OCI-M1 (cell line): ENCODE measurements around the gene CTDNEP1.

Source experiments
- DNase-seq: peaks from one replicate; lab custom pipeline; 2025; lab: John Stamatoyannopoulos, UW

Gene CTDNEP1

DNA sequence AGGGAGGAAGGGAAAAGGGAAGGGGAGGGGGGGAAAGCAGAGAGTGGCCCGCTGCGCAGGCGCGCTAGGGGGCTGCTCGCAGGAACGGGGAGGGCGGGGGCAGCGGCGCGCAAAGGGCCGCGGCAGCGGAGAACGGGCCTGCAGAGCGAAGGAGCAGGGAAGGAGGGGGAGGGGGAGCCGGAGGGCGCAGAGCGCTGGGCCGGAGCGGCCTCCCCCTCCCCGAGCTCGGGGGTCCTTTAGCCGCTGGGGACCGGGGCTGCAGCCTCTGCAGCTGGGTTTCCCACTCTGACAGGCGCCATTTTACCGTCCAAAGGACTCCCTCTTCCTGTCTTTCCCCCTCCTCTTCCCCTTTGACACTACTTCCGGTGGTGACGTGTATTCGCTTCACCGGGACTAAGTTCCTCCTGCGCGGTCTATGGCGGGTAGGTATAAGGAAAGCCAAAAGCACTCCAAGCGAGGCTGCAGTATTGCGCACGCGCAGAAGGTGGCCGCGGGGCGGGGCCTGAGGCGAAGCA lies at the start of gene CTDNEP1:
Gene CTDNEP1, minus strand, starts transcription at position 74 of the 515 bp plus-strand sequence. CDS start 438 bp downstream, outside the sequence.
- DNase-seq = peak; percentile 100

DNA sequence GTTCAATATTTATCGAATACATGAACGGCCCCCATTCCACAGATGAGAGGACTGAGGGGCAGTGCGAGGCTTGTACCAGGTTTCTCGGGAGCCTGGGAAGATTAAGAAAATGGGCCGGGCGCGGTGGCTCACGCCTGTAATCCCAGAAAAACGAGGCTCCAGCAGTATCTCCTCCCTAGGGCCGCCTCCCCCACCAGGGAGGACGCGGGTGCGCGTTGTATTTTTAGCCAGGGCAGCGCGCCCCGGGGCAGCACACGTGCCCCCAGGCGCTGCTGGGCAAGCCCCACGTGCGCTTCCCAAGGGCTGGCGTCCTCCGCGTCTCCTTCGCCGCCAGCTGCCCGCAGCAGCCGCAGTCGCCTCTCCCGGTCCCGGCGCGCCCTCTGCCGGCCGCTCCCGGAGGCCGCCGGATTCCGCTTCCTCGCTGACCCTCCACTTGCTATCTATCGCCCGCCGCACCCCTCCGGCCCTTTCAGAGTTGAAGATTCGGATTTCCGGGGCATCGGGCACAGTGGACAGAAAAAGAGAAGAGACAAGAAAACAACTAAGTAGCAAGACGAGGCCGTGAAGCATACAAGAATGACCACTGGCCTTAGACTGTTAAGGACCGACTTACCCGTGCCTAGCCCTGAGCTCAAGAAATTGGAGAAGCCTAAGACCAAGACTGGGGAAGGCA lies 44.8 kb upstream of the CTDNEP1 start:
- peak; percentile 95 for DNase-seq

DNA sequence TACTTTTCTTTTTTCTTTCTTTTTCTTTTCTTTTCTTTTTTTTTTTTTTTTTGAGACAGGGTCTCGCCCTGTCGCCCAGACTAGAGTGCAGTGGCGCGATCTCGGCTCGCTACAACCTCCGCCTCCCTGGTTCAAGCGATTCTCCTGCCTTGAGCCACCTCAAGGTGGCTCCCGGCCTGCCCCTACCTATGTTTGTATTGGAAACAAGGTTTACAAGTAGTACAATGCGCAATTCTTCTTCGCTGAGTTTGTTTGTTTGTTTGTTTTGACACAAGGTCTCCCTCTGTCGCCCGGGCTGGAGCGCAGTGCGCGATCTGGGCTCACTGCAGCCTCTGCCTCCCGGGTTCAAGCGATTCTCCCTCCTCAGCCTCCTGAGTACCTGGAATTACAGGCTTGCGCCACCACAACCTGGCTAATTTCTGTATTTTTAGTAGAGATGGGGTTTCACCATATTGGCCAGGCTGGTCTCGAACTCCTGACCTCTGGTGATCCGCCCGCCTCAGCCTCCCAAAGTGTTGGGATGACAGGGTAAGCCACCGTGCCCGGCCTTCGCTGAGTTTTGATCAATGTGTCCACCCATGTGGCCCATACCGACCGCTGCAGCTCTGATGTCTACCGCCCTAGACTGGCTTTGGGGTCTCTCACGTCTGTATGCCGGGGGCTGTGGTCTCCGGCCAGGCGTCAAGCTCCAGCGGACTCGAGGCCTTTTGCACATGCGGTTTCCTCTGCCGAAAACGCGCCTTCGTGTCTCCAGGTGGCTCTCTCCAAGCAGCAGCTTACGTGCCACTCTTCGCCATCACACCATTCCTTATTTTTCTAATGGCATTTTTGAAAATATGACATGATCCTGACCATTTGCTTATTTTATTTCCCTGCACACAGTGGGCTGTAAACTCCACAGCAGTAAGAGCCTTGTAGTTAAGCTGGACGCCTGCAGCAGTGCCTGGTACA lies 44.0 kb upstream of the CTDNEP1 start:
- DNase-seq = no peak

DNA sequence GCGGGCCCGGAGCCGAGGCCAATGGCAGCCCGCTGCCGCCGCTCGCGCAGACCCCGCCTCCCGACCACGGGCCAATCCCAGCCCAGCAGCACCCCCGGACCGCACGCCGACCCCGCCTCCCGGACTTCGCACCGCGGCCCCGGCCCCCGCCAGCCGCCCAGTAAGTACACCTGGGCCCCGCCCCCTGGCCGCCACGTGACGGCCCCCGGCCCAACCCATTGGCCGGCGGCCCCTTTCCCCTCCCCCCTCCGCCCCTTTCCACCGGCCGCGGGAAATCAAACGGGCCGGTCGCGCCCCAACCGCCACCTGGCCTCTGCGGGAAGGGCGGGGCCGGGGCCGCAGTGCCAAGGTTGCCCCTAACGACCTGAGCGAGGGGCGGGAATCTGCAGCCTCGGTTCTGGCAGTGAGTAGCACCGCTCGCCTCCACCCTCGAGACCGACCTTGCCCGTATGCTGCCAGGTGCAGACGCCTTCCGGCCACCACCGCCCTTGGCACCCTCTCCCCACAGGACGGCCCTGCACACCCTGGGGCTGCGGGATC lies 43.1 kb upstream of the CTDNEP1 start, which contains the start of gene YBX2:
Gene YBX2, minus strand, starts transcription at position 26 of the 540 bp plus-strand sequence. CDS start 139 bp downstream, outside the sequence.
- DNase-seq = no peak

DNA sequence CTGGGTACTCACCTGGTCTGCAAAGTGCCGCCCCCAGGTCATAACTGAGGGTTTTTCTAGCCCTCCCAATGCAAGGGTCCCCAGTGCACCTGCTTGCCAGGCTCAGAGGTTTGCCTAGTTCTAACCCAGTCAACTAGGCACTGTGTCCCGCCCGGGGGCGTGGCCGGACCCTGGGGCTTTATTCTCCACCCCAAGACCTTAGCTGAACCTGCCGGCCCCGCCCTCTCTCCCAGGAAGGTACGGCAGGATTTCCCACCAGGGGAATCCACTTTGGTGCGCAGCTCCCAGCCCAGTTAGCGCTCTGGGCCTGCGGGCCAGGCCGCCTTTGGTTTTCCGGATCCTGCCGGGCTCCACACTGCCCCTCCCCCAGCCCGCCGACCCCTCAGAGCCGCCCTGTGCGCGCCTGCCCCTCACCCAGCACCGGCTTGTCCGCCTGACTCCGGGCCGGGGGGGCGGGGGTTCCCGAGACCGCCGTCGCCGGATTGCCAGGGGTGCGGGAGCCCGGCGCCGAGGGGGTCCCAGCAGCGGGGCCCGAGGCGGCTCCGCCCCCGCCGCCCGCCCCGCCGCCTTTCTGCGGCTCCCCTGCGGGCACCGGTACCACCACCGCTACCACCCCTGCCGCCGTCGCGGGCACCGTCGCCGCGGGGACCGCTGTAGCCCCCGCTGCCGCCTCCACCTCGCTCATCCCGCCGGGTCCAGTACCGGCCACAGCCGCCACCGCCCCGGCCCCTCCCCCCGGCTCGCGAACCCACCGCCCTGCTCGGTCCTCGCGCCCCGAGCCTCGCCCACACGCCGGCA lies 42.5 kb upstream of the CTDNEP1 start:
- peak; percentile 34 for DNase-seq

DNA sequence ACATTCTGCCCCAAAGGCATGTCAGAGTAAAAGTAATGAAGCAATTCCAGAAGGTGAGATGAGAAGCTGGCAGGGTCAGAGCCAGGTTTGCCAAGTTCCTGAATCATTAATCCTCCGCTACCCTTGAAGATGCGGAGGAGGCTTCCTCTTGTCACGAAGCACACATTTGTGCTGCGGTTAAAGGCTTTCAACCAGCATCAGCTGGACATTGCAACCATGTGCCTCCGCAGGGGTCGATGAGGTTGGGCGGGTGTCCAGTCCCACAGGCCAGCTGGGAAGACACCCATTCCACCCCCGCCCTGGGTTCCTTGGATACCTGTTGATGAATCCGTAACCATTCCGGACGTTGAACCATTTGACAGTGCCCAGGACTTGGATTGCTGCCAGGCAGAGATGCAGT lies 41.6 kb upstream of the CTDNEP1 start:
- DNase-seq = peak; percentile 91

DNA sequence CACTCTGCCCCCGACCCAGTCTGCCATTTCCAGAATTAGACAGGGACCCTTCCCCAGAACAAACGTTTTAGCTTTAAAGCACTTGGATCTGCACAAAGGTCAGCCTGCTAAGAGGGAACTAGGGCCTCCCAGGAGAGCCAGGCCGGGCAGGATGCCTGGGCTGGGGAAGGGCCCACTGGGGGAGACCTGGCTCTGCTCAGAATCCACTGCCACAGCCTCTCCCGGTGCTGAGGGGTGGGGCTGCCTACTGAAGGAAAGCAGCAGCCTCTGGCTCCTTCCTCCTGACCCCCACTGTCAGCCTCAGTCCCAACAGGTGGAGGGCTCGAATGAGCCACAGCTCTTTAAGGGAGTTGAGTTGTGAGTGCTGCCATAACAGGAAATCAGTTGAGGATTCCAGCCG lies 41.2 kb upstream of the CTDNEP1 start:
- DNase-seq = no peak

DNA sequence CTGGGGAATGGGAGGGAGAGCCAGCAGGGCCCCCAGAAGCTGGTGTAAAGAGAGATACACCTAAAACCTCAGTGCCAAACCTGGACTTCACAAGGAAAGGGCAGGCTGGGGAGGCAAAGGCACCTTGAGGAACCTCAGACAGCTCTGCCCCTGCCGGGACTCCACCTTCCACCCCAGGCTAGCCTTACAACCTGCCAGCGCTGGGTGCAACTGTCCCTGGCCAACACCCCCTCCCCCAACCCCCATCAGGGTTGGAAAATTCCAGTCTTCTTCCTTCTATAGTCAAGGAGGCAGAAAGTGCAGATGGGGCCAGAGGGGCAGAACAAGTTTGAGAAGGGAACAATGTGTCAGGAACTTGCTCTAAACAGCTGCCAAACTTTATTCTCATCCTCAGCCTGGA lies 40.7 kb upstream of the CTDNEP1 start:
- no peak for DNase-seq

DNA sequence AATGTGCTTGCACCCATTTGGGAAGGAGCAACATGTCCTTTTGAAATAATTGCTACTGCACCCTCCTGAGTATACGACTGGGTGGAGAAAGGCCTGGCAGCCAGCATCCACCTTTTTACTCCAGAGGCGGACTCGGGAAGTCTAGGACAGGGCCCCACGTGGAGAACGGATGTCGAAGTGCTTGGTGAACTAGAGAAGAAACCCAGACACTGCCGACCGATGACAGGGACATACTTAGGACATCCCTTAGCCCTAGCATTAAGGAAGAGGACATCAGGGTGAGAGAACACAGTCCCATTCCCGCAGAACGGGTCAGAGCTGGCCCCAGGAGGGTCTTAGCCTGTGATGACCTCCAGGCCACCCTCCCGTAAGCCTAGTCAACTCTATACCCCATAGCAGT lies 39.2 kb upstream of the CTDNEP1 start:
- no peak for DNase-seq

DNA sequence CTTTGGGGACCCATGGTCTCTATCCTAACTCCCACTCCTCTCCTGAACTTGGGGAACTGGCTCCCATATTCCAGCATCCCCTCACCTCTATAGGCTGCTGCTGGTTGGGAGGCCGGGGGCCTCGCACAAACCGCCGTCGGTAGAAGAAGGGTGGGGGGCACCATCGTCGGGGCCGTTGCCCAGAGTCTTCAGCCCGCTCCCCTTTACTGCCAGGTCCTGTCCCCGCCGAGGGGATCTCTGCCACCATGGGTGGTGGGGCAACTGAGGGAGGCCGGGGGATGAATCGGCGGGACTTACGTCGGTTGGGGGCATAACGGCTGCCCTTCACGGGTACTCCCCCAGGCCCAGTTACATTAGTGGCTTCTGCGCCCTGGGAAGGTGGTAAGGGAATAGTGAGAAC lies 38.6 kb upstream of the CTDNEP1 start:
- no peak for DNase-seq

DNA sequence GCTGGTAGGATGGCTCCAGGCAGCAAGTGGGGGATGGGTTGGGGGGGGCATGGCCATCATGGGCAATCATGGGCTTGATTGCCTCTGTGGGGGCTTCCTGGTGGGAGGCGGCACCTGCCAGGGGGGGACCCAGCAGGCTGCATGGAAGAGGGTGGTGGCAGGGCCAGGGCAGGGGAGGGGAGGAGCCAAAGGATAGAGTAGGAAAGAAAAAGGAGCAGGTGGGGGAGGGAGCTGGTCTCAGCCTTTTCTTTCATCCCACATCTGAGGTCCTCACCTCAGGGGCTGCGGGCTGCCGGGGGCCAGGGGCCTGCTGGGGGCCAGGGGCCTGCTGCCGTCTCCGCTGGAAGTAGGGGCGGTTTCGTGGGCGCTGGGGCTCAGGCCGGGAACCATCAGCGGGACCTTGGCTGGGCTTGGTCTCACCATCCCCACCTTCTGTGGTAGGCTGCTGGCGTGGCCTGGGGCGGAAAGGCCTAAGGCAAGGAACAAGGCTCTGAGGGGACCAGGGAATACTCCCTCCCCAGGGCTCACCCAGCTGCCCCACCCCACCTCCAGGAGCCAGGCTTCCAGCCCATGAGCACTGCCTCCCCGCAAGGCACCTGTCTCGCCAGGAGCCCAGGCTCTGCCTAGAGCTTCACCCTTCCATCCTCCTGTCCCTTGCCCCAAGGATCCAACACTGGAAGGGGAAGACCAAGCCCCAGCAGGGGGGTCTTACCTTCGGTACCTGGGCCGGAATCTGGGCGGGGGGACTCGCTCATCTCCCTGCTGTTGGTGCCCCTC lies 37.9 kb upstream of the CTDNEP1 start:
- DNase-seq = no peak

DNA sequence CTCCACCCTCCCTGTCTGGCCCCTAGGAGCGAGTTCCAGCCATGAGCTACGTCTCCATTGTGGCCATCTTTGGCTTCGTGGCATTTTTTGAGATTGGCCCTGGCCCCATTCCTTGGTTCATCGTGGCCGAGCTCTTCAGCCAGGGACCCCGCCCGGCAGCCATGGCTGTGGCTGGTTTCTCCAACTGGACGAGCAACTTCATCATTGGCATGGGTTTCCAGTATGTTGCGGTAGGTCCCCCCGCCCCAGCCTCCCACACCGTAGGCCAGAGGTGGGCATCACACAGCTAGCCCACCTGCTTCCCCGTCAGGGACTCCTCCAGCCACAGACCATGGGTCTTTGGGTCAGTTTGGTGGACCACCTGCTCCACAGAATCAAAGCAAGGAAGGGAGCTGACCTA lies 34.1 kb upstream of the CTDNEP1 start:
- DNase-seq = no peak

DNA sequence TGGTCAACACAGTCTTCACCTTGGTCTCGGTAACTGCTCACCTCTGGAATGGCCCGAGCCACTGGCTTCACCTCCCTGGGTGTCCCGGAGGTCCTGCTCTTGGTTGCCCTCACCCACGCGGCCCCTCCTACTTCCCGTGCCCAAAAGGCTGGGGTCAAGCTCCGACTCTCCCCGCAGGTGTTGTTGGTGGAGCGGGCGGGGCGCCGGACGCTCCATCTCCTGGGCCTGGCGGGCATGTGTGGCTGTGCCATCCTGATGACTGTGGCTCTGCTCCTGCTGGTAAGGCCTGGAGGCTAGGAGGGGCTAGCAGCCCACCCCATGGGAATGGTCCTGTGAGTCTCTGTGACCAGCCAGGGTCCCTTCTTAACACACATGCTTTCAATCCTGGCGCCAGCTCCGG lies 33.4 kb upstream of the CTDNEP1 start:
- DNase-seq = no peak

DNA sequence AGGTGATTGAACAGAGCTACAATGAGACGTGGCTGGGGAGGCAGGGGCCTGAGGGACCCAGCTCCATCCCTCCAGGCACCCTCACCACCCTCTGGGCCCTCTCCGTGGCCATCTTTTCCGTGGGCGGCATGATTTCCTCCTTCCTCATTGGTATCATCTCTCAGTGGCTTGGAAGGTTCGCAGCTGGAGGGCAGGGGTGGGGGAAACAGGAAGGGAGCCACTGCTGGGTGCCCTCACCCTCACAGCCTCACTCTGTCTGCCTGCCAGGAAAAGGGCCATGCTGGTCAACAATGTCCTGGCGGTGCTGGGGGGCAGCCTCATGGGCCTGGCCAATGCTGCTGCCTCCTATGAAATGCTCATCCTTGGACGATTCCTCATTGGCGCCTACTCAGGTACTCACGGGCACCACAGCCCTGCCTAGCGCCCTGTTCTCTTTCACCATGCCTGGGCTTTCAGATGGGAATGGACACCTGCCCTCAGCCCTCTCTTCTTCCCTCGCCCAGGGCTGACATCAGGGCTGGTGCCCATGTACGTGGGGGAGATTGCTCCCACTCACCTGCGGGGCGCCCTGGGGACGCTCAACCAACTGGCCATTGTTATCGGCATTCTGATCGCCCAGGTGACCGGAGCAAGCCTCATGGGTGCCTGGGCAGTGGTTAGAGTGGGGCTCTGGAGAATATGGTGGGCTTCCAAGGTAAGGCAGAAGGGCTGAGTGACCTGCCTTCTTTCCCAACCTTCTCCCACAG lies 32.1 kb upstream of the CTDNEP1 start:
- no peak for DNase-seq

DNA sequence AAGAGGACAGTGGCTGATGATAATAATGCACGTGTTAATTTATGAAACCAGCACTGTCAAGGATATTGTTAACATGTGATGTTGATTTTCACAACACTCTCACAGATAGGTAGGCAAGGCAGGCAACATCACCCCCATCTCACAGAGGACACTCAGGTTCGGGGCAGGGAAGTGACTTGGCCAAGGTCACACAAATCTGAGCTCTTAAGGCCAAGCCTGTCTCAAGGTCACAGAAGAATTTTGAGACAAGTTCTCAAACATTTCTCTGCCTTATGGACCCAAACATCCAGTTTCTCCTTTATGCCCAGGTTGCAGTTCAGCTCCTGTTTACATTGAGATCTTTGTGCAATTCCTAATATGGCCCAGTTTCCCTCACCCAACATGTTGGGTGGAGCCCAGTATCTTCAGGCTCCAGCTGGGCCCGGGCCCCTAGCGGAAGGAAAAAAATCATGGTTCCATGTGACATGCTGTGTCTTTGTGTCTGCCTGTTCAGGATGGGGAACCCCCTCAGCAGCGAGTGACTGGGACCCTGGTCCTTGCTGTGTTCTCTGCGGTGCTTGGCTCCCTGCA lies 31.3 kb upstream of the CTDNEP1 start:
- DNase-seq = peak; percentile 78

DNA sequence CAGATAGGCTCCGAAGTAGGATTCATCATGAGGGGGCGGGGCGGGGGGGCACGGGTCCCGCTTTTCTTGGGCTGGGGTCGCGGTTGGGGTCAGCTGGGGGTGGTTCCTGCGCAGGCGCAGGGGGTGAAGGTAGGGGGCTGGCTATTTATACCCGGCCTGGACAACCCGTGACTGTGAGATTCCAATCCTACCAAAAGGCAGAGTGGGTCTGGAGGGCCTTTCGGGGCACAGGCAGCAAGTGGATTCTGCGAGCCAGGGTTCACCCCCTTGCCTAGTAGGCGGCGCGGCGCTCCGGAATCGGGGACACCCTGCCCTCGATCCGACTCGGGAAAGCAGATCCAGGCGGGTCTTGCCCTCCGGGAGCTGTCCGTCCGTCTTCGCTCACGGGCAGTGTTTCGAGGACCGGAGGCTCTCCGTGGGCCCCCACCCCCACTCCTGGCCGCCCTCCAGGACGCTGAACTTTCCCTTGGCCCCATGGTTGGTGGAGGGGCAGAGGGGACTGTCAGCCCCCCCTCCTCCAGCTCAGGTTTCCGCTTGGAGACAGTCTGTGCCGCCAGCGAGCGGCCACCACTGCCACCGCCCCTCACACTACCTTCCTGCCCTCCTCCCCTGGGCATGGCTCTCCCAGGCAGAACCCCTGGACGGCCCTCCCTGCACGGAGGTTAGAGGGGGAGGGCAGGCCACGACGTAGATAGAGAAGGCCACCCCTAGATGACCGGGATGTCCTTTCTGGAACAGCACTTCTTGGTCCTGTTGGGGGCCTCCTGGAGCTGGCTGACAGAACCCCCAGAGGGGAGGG lies 30.6 kb upstream of the CTDNEP1 start:
- DNase-seq = no peak

DNA sequence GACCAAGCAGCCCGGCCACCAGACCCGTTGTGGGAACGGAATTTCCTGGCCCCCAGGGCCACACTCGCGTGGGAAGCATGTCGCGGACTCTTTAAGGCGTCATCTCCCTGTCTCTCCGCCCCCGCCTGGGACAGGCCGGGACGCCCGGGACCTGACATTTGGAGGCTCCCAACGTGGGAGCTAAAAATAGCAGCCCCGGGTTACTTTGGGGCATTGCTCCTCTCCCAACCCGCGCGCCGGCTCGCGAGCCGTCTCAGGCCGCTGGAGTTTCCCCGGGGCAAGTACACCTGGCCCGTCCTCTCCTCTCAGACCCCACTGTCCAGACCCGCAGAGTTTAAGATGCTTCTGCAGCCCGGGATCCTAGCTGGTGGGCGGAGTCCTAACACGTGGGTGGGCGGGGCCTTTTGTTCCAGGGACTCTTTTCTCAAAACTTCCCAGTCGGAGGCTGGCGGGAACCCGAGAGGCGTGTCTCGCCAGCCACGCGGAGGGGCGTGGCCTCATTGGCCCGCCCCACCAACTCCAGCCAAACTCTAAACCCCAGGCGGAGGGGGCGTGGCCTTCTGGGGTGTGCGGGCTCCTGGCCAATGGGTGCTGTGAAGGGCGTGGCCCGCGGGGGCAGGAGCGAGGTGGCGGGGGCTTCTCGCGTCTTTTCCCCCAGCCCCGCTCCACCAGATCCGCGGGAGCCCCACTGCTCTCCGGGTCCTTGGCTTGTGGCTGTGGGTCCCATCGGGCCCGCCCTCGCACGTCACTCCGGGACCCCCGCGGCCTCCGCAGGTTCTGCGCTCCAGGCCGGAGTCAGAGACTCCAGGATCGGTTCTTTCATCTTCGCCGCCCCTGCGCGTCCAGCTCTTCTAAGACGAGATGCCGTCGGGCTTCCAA lies 29.8 kb upstream of the CTDNEP1 start, which contains the start of gene SLC2A4:
Gene SLC2A4, plus strand, starts transcription at position 645 of the 879 bp plus-strand sequence. Its CDS starts 217 bp downstream, at position 862.
- DNase-seq = peak; percentile 99
